Mucosa of descending colon (tissue), 3 donors: ENCODE measurements around the gene CHRM1. TPM values are rescaled to one million over a fixed set of nuclear protein-coding genes. Genes with fewer than 3 reads are reported as not detected.

Source experiments
- ATAC-seq: fragments of 200-7000 bp; cut with Tn5 transposase; one replicate; pipeline ENCODE4 v1.9.1; 2020; ENCODE audit warnings: mild to moderate bottlenecking, moderate library complexity
- DNase-seq, 3 donors: peaks; one replicate each; pipeline ENCODE4 v3.0.0-alpha.2; 2020
- H3K36me3 ChIP-seq: fragments of 200-600 bp; one replicate; pipeline ENCODE4 v1.8.0; 2021; ENCODE audit warnings: low read depth, mild to moderate bottlenecking
- H3K4me1 ChIP-seq: fragments of 200-600 bp; one replicate; pipeline ENCODE4 v1.8.0; 2021; ENCODE audit warnings: low read depth, mild to moderate bottlenecking
- H3K4me3 ChIP-seq: fragments of 200-600 bp; one replicate; pipeline ENCODE4 v1.8.0; 2021; ENCODE audit warnings: mild to moderate bottlenecking
- H3K9me3 ChIP-seq: fragments of 200-600 bp; one replicate; pipeline ENCODE4 v1.8.0; 2021; ENCODE audit warnings: mild to moderate bottlenecking
- intact Hi-C, 2 donors: fragments of 100-400 bp; cut with DNase I in 1 of 2; cut with micrococcal nuclease in 1 of 2; formaldehyde crosslinking; loops; one replicate each; pipeline versions ENCODE4 v1.11.0 to v1.11.1; 2022; cut with DNase I, micrococcal nuclease
- total RNA-seq, 3 donors: library from RNA; stranded (reverse); fragmentation: NEBNext Ultra II Directional in 2 of 3; extraction: Animal tissue kit (Norgen Biotek cat#: 25700) in 2 of 3; gene quantifications; one replicate each; pipeline versions ENCODE4 v1.2.1 to v1.2.4, GENCODE V29; 2021 to 2023
- TF ChIP-seq, protein P1 (sequence below): fragments of 200-600 bp; IDR thresholded peaks from one replicate; pipeline ENCODE4 v1.8.0; 2022; ENCODE audit warnings: antibody characterized with exemption, mild to moderate bottlenecking
- donor health status: DM: no; HTN: no; CAD: no; lungs with moderate emphysema.
- donor health status: DM: no; HTN: no; CAD: no.
- donor health status: DM: no; HTN: yes; CAD: no.

CHRM1 gene
- total RNA-seq, 3 donors from 2014 or later: 0.89 to 1.4 (median 0.96) TPM

- no peak for ATAC-seq
- Histone ChIP-seq H3K4me1 (peaks cover 13% of the 10 kb centered on the region), H3K4me3 (no peak overlapping the region), H3K36me3 (no peaks in the 10 kb centered on the region), H3K9me3 (no peaks in the 10 kb centered on the region)
- TF ChIP-seq, protein P1, sequence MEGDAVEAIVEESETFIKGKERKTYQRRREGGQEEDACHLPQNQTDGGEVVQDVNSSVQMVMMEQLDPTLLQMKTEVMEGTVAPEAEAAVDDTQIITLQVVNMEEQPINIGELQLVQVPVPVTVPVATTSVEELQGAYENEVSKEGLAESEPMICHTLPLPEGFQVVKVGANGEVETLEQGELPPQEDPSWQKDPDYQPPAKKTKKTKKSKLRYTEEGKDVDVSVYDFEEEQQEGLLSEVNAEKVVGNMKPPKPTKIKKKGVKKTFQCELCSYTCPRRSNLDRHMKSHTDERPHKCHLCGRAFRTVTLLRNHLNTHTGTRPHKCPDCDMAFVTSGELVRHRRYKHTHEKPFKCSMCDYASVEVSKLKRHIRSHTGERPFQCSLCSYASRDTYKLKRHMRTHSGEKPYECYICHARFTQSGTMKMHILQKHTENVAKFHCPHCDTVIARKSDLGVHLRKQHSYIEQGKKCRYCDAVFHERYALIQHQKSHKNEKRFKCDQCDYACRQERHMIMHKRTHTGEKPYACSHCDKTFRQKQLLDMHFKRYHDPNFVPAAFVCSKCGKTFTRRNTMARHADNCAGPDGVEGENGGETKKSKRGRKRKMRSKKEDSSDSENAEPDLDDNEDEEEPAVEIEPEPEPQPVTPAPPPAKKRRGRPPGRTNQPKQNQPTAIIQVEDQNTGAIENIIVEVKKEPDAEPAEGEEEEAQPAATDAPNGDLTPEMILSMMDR: no peak
- no peak for DNase-seq
- intact Hi-C loops: no loop called here
Observed at GRCh38 chr11:62919476-62919875, 1.7 kb downstream of the CHRM1 start.

GRCh38 chr11:62918531-62918930 lies 2.6 kb downstream of the CHRM1 start:
- Histone ChIP-seq H3K4me1 (peaks cover 5% of the 10 kb centered on the region), H3K4me3 (no peak overlapping the region), H3K36me3 (no peaks in the 10 kb centered on the region), H3K9me3 (no peaks in the 10 kb centered on the region)
- TF ChIP-seq, protein P1: no peak
- intact Hi-C loops: no loop called here
- DNase-seq (no peak), ATAC-seq (no peak)

- peaks cover 4% of the 10 kb centered on the region for H3K4me1 ChIP-seq
- no peaks in the 10 kb centered on the region for H3K36me3 ChIP-seq
- no peak overlapping the region for H3K4me3 ChIP-seq
- intact Hi-C loops: no loop called here
- ATAC-seq: no peak
- no peak for DNase-seq
- TF ChIP-seq, protein P1: no peak
- no peaks in the 10 kb centered on the region for H3K9me3 ChIP-seq
Observed at GRCh38 chr11:62917906-62918502, 3.2 kb downstream of the CHRM1 start.

DNA sequence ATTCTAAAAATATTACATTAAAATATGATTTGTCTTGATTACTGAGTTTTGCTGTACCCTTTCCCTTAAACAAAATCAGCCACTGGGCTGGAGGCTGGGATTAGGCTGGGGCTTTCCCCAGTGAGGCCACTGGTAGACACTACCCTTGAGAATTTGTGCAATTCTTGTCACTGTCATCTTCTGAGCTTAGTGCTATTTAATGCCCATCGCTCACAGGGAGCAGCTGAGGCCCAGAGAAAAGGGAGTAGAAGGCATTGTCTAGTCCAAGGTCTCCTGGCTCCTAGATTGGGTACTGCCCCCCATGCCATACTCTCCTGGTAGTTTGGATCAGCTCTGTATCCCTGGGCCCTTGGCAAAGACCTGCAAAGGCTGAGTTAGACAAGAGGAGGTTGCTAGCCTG lies 6.7 kb downstream of the CHRM1 start:
- no peak for ATAC-seq
- TF ChIP-seq, protein P1: no peak
- intact Hi-C loops: no loop called here
- peaks cover 3% of the 10 kb centered on the region for H3K4me1 ChIP-seq
- no peak overlapping the region for H3K4me3 ChIP-seq
- H3K9me3 ChIP-seq: no peaks in the 10 kb centered on the region
- H3K36me3 ChIP-seq: no peaks in the 10 kb centered on the region
- DNase-seq: no peak

- ATAC-seq: no peak
- Histone ChIP-seq H3K9me3 (no peaks in the 10 kb centered on the region), H3K4me1 (peaks cover 9% of the 10 kb centered on the region), H3K4me3 (no peak overlapping the region), H3K36me3 (no peaks in the 10 kb centered on the region)
- TF ChIP-seq, protein P1: no peak
- intact Hi-C loops: no loop called here
- no peak for DNase-seq
Observed at GRCh38 chr11:62912268-62912667, 8.9 kb downstream of the CHRM1 start.
